K562 (cell line): ENCODE data around the gene DRAXIN. TPM values are rescaled to one million over a fixed set of nuclear protein-coding genes. Genes with fewer than 3 reads are reported as not detected.

Source experiments
- BDP1 ChIP-seq: IDR thresholded peaks from 3 replicates; pipeline ENCODE4 v1.6.1; 2011; ENCODE audit not compliant: insufficient read length, insufficient read depth
- DACH1 ChIP-seq: fragments of 450-650 bp; IDR thresholded peaks from 2 replicates; pipeline ENCODE4 v1.6.1; 2018; ENCODE audit not compliant: partially characterized antibody
- HDAC6 ChIP-seq: IDR thresholded peaks from 2 replicates; pipeline ENCODE4 v1.6.1; 2012; ENCODE audit warnings: low read depth, mild to moderate bottlenecking, control low read depth, inconsistent platforms, low read length, moderate library complexity
- KAT2B ChIP-seq: IDR thresholded peaks from one replicate; pipeline ENCODE4 v1.6.1; 2012; ENCODE audit warnings: low read depth, mild to moderate bottlenecking, control low read depth, inconsistent platforms, low read length, moderate library complexity
- KDM2B ChIP-seq: fragments of 250-450 bp; sonication (Bioruptor Pico); IDR thresholded peaks from 2 replicates; pipeline ENCODE4 v1.8.0; 2021; ENCODE audit warnings: mild to moderate bottlenecking, moderate library complexity
- KDM4B ChIP-seq, 2 experiments: fragments of 450-650 bp in 1 of 2; sonication (generic) in 1 of 2; IDR thresholded peaks; 2 replicates each; pipeline ENCODE4 v1.6.1; 2016 to 2017; ENCODE audit warnings: borderline replicate concordance in 2 of 2, antibody characterized with exemption in 1 of 2, low read depth in 1 of 2, mild to moderate bottlenecking in 1 of 2
- MEF2D ChIP-seq: conservative IDR thresholded peaks from 2 replicates; pipeline ENCODE4 v1.6.1; 2016; ENCODE audit warnings: low read depth, missing genetic modification characterization, missing compliant biosample characterization
- MTA2 ChIP-seq: fragments of 450-650 bp; IDR thresholded peaks from 2 replicates; pipeline ENCODE4 v1.6.1; 2016; ENCODE audit warnings: low read depth
- NCOA2 ChIP-seq, 2 experiments: fragments of 450-650 bp; IDR thresholded peaks; 2 replicates each; pipeline ENCODE4 v1.6.1; 2018; ENCODE audit warnings: mild to moderate bottlenecking in 2 of 2, moderate library complexity in 1 of 2; ENCODE audit not compliant: partially characterized antibody in 2 of 2
- POLR2G ChIP-seq: fragments of 200-400 bp; formaldehyde crosslinking; IDR thresholded peaks from 2 replicates; pipeline ENCODE4 v1.6.1; 2017; ENCODE audit warnings: low read depth, mild to moderate bottlenecking, antibody characterized with exemption, low read length, moderate library complexity
- POU5F1 ChIP-seq: fragments of 150-350 bp; IDR thresholded peaks from 2 replicates; pipeline ENCODE4 v1.6.1; 2014; ENCODE audit warnings: borderline replicate concordance, low read length, low read depth, mild to moderate bottlenecking; ENCODE audit not compliant: partially characterized antibody
- PRMT5 ChIP-seq: sonication (generic); formaldehyde crosslinking; IDR thresholded peaks from 2 replicates; pipeline ENCODE4 v1.5.0; 2020; ENCODE audit warnings: missing genetic modification reagents
- PRPF4 ChIP-seq: fragments of 200-400 bp; formaldehyde crosslinking; IDR thresholded peaks from one replicate; pipeline ENCODE4 v1.6.1; 2017; ENCODE audit warnings: low read length, low read depth, mild to moderate bottlenecking; ENCODE audit not compliant: insufficient read depth, poor library complexity, severe bottlenecking
- SIN3A ChIP-seq, 2 experiments: fragments of 150-350 bp in 1 of 2; IDR thresholded peaks; 2 replicates each; pipeline ENCODE4 v1.6.1; 2011 to 2016; ENCODE audit warnings: borderline replicate concordance in 2 of 2, low read depth in 2 of 2, low read length in 2 of 2, mild to moderate bottlenecking in 2 of 2, moderate library complexity in 2 of 2; ENCODE audit not compliant: control insufficient read depth in 1 of 2
- SPI1 ChIP-seq: IDR thresholded peaks from 2 replicates; pipeline ENCODE4 v1.6.1; 2011; ENCODE audit warnings: low read depth, low read length, control low read depth, borderline replicate concordance
- TAF7 ChIP-seq: fragments of 450-650 bp; IDR thresholded peaks from 2 replicates; pipeline ENCODE4 v1.6.1; 2016; ENCODE audit warnings: missing genetic modification characterization, missing compliant biosample characterization
- ZNF445 ChIP-seq: fragments of 250-450 bp; sonication (Bioruptor Pico); IDR thresholded peaks from 2 replicates; pipeline ENCODE4 v1.4.0; 2020; ENCODE audit warnings: low read depth, mild to moderate bottlenecking, moderate library complexity
- ZNF586 ChIP-seq: fragments of 450-650 bp; formaldehyde crosslinking; conservative IDR thresholded peaks from 2 replicates; pipeline ENCODE4 v1.4.0; 2020; ENCODE audit warnings: mild to moderate bottlenecking, moderate library complexity
- ZZZ3 ChIP-seq: fragments of 450-650 bp; IDR thresholded peaks from 2 replicates; pipeline ENCODE4 v1.6.1; 2016; ENCODE audit warnings: antibody characterized with exemption, mild to moderate bottlenecking, moderate library complexity
- polyA plus RNA-seq, 8 experiments: library from polyadenylated mRNA; depleted of rRNA in 4 of 8; stranded (reverse) in 5 of 8; unstranded in 3 of 8; fragments of >200 nt; fragmentation: Nextera tagmentation in 2 of 8; fragmentation: Illumina TruSeq in 1 of 8; extraction: Ambion mirVana in 2 of 8; extraction: Trizol in 1 of 8; gene quantifications; 2 replicates each; pipeline versions ENCODE4 v1.2.1 to v1.2.3, GENCODE V29; 2011 to 2014; ENCODE audit warnings: inconsistent platforms in 1 of 8, missing spikeins in 1 of 8
- total RNA-seq, 7 experiments: library from RNA; depleted of rRNA in 6 of 7; stranded (reverse); fragments of >200 nt in 6 of 7; fragmentation: Illumina TruSeq in 2 of 7; extraction: Trizol in 2 of 7; gene quantifications; 2 replicates each; pipeline versions ENCODE4 v1.2.1 to v1.2.3, GENCODE V29; 2011 to 2021; ENCODE audit warnings: low replicate concordance in 1 of 7
- TF ChIP-seq, protein P1 (sequence below): fragments of 250-450 bp; sonication (Bioruptor Pico); IDR thresholded peaks from 2 replicates; pipeline ENCODE4 v1.4.0; 2020; ENCODE audit warnings: mild to moderate bottlenecking, moderate library complexity
- TF ChIP-seq, protein P2 (sequence below), 2 experiments: IDR thresholded peaks; 2 replicates each; pipeline ENCODE4 v1.6.1; 2011; ENCODE audit warnings: borderline replicate concordance in 1 of 2, control low read depth in 1 of 2, low read depth in 1 of 2, low read length in 1 of 2, mild to moderate bottlenecking in 1 of 2, mixed read lengths in 1 of 2, moderate library complexity in 1 of 2; ENCODE audit not compliant: insufficient read depth in 1 of 2, insufficient read length in 1 of 2, poor library complexity in 1 of 2, severe bottlenecking in 1 of 2; ENCODE audit errors: extremely low read depth in 1 of 2

The DRAXIN gene
- total and polyA plus RNA-seq, 9 of the 15 experiments (the other 6 are each of a cell fraction or from before 2014, with no cell fraction given), result 0.01 to 0.04 (median 0.01) TPM; not detected in 6

DNA sequence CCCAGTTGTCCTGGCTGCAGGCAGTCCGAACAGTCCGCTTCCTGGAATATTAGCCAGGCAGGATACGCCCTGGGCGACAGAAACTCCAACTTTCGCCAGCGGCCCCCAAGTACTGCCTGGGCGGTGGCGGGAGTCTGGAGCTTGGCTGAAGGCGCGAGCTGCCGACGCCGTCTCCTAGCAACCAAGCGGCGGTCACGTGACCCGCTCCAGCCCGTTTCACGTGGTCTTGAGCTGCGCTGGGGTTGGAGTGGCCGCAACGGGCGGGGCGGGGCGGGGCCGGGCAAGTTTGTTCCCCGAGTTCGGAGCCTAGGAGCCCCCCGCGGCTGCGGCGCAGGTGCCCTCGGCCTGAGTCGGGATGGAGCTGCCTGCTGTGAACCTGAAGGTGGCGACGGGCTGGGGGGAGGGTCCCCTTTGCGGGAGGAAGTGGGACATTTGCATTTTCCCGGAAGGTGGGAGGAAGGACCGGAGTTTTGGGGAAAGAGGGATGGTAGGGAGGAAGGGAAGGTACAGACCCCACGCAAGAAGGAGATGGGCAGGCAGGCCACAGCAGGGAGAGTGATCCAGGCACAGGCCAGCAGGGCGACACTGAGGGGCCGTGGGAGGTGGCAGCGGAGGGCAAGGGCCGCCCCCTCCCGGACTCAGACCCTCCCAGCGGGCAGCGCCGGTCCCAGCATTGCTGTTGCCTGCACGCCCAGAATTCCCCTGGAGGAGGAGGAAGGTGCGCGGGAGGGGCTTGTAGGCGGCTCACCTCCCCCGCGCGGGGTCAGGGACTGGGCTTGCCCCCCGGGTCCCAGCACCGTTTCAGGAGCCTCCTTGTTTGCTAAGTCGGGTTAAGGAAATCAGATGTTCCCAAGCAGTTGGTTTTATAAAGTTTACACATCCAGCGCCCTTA lies 44.6 kb downstream of the DRAXIN start, which contains the start of gene AGTRAP (continued):
- TF ChIP-seq HDAC6, result no peak
- no peak for TF ChIP-seq KDM2B (CRISPR knock-in tag)
- TF ChIP-seq PRMT5 (CRISPR knock-in tag), result no peak
- TF ChIP-seq POU5F1, result no peak
- peak; percentile 96 to 99 for TF ChIP-seq SIN3A (IDR thresholded peaks at IDR 0.05; ENCODE audit: borderline replicate concordance in 2 of 2, control insufficient read depth in 1 of 2, low read depth in 2 of 2, low read length in 2 of 2)
- TF ChIP-seq, protein P1, sequence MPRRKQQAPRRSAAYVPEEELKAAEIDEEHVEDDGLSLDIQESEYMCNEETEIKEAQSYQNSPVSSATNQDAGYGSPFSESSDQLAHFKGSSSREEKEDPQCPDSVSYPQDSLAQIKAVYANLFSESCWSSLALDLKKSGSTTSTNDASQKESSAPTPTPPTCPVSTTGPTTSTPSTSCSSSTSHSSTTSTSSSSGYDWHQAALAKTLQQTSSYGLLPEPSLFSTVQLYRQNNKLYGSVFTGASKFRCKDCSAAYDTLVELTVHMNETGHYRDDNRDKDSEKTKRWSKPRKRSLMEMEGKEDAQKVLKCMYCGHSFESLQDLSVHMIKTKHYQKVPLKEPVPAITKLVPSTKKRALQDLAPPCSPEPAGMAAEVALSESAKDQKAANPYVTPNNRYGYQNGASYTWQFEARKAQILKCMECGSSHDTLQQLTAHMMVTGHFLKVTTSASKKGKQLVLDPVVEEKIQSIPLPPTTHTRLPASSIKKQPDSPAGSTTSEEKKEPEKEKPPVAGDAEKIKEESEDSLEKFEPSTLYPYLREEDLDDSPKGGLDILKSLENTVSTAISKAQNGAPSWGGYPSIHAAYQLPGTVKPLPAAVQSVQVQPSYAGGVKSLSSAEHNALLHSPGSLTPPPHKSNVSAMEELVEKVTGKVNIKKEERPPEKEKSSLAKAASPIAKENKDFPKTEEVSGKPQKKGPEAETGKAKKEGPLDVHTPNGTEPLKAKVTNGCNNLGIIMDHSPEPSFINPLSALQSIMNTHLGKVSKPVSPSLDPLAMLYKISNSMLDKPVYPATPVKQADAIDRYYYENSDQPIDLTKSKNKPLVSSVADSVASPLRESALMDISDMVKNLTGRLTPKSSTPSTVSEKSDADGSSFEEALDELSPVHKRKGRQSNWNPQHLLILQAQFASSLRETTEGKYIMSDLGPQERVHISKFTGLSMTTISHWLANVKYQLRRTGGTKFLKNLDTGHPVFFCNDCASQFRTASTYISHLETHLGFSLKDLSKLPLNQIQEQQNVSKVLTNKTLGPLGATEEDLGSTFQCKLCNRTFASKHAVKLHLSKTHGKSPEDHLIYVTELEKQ, result no peak
- peak; percentile 80 for TF ChIP-seq POLR2G
- TF ChIP-seq ZNF445 (CRISPR knock-in tag), result no peak
- peak in 1 of 2 experiments; percentile 38; a peak in 1 of 4 replicates for TF ChIP-seq KDM4B (IDR thresholded peaks at IDR 0.05; ENCODE audit: borderline replicate concordance in 2 of 2, low read depth in 1 of 2)
- TF ChIP-seq, protein P2, sequence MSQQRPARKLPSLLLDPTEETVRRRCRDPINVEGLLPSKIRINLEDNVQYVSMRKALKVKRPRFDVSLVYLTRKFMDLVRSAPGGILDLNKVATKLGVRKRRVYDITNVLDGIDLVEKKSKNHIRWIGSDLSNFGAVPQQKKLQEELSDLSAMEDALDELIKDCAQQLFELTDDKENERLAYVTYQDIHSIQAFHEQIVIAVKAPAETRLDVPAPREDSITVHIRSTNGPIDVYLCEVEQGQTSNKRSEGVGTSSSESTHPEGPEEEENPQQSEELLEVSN (IDR thresholded peaks at IDR 0.05; ENCODE audit: borderline replicate concordance in 1 of 2, extremely low read depth in 1 of 2, insufficient read depth in 1 of 2, insufficient read length in 1 of 2, low read depth in 1 of 2, low read length in 1 of 2, poor library complexity in 1 of 2, severe bottlenecking in 1 of 2), result peak; percentile 76 to 93
- no peak for TF ChIP-seq PRPF4
- TF ChIP-seq TAF7 (tag), result peak; percentile 46; the same call in 1 of the 2 replicates
- TF ChIP-seq KAT2B, result no peak
- TF ChIP-seq DACH1, result no peak
- TF ChIP-seq ZNF586, result no peak
- no peak for TF ChIP-seq MEF2D (tag)
- TF ChIP-seq ZZZ3, result no peak
- TF ChIP-seq SPI1, result peak; percentile 60; the same call in 1 of the 2 replicates
- no peak for TF ChIP-seq NCOA2 (IDR thresholded peaks at IDR 0.05; ENCODE audit: partially characterized antibody in 2 of 2)
- peak; percentile 6; the same call in 1 of the 2 replicates for TF ChIP-seq MTA2
- no peak for TF ChIP-seq BDP1
